PC-3 (cell line): Measurements from ENCODE around the gene DCAF4.

Source experiments
- EZH2 ChIP-seq: fragments of 300-600 bp; sonication (generic); IDR thresholded peaks from one replicate; pipeline ENCODE4 v1.6.1; 2017; ENCODE audit warnings: antibody characterized with exemption, mild to moderate bottlenecking, low read length; ENCODE audit not compliant: unreplicated experiment
- EZH2phosphoT487 ChIP-seq: fragments of 300-600 bp; sonication (generic); IDR thresholded peaks from 2 replicates; pipeline ENCODE4 v1.6.1; 2018; ENCODE audit warnings: mild to moderate bottlenecking, antibody characterized with exemption, low read length, borderline replicate concordance
- TF ChIP-seq, protein P1 (sequence below): fragments of 300-600 bp; sonication (generic); conservative IDR thresholded peaks from 2 replicates; pipeline ENCODE4 v1.5.1; 2017; ENCODE audit warnings: antibody characterized with exemption, low read depth, mild to moderate bottlenecking, low read length

DNA sequence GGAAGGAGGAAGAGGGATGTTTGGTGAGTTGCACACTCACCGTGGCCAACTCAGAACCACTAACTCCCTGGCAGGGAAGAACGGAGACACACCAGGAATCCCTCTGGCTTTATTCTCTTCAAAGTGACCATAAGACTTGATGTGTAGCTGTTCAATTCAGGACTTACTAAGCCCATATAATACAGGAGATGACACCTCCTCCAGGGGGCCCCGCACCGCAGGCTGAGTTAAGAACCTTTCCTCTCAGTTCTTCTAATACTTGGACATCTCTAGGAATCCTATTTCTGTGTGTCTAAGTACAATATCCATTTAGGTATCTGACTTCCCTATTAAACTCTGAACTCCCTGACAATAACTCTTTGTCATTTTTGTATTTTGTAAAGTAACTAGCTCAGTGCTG is 49.5 kb downstream of the DCAF4 start:
- TF ChIP-seq, protein P1, sequence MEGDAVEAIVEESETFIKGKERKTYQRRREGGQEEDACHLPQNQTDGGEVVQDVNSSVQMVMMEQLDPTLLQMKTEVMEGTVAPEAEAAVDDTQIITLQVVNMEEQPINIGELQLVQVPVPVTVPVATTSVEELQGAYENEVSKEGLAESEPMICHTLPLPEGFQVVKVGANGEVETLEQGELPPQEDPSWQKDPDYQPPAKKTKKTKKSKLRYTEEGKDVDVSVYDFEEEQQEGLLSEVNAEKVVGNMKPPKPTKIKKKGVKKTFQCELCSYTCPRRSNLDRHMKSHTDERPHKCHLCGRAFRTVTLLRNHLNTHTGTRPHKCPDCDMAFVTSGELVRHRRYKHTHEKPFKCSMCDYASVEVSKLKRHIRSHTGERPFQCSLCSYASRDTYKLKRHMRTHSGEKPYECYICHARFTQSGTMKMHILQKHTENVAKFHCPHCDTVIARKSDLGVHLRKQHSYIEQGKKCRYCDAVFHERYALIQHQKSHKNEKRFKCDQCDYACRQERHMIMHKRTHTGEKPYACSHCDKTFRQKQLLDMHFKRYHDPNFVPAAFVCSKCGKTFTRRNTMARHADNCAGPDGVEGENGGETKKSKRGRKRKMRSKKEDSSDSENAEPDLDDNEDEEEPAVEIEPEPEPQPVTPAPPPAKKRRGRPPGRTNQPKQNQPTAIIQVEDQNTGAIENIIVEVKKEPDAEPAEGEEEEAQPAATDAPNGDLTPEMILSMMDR: peak; percentile 73
- TF ChIP-seq EZH2 (no peak), EZH2phosphoT487 (no peak)
